ENCODE measurements around the gene ZC3H7B. TPM values are rescaled to one million over a fixed set of nuclear protein-coding genes. Genes with fewer than 3 reads are reported as not detected.
"Not testable (repeated sequence)": the region's sequence is repeated elsewhere in the genome, so short reads cannot be mapped to it uniquely, and the experiment has no call there.

Gene ZC3H7B
- total RNA-seq, 1 donor from 2014 or later, result 54.7 TPM

DNA sequence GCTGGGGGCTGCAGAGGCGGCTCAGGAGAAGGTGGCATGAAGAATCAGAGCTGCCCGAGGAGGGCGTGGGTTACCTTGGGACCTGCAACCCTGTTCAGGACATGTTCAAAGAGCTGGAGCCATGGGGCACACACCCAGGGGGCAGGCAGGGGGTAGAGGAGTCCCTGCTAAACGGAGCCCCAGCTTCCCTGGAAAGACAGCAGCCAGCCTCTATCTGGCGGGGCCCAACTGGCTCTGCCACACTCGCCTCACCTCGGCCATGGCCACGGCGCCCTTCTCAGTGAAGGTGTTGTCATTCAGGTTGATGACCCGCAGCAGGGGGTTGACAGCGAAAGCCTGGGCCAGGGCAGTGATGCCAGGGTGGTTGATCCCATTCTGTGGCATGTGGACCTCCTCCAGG is 43.6 kb upstream of the ZC3H7B start:
- TF ChIP-seq, protein P1, sequence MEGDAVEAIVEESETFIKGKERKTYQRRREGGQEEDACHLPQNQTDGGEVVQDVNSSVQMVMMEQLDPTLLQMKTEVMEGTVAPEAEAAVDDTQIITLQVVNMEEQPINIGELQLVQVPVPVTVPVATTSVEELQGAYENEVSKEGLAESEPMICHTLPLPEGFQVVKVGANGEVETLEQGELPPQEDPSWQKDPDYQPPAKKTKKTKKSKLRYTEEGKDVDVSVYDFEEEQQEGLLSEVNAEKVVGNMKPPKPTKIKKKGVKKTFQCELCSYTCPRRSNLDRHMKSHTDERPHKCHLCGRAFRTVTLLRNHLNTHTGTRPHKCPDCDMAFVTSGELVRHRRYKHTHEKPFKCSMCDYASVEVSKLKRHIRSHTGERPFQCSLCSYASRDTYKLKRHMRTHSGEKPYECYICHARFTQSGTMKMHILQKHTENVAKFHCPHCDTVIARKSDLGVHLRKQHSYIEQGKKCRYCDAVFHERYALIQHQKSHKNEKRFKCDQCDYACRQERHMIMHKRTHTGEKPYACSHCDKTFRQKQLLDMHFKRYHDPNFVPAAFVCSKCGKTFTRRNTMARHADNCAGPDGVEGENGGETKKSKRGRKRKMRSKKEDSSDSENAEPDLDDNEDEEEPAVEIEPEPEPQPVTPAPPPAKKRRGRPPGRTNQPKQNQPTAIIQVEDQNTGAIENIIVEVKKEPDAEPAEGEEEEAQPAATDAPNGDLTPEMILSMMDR (IDR thresholded peaks at IDR 0.05), result no peak
- Mint-ChIP-seq H3K9me3 (ENCODE audit: low read depth) (no peaks in the 10 kb centered on the region), H3K4me1 (ENCODE audit: low read depth) (peaks cover 15% of the 10 kb centered on the region), H3K4me3 (ENCODE audit: unreplicated experiment) (no peak overlapping the region), H3K36me3 (ENCODE audit: low read depth) (peaks cover 21% of the 10 kb centered on the region), H3K27me3 (ENCODE audit: low read depth) (no peaks in the 10 kb centered on the region), H3K27ac (ENCODE audit: unreplicated experiment) (no peak overlapping the region)
- DNase-seq (ENCODE audit: low spot score), result no peak

- not testable (repeated sequence) for H3K9me3 Mint-ChIP-seq (ENCODE audit: low read depth); H3K27ac Mint-ChIP-seq (ENCODE audit: unreplicated experiment); H3K4me3 Mint-ChIP-seq (ENCODE audit: unreplicated experiment); DNase-seq (ENCODE audit: low spot score); H3K27me3 Mint-ChIP-seq (ENCODE audit: low read depth)
- Mint-ChIP-seq H3K36me3 (ENCODE audit: low read depth) (peaks cover 24% of the 10 kb centered on the region), H3K4me1 (ENCODE audit: low read depth) (peaks cover 15% of the 10 kb centered on the region)
Measured at GRCh38 chr22:41259756-41260155, 41.6 kb upstream of the ZC3H7B start.

DNA sequence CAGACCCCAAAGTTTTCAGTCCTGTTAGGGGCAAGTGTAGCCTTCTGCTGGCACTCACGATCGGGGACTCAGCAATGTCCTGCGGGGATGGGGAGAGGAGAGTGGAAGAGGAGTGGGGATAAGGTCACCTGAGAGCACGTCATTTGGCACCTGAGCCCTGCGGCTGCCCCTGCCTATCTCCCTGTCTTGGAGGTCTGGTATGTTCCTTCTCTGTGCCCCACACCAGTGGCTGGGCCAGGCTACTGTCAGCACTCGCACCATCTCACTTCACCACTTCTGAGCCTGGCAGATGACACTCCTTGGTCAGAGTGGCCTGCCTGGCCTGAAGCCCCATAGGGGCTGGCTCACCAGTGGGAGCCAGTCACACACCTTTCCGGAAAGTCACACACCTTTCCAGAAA is 40.5 kb upstream of the ZC3H7B start:
- Mint-ChIP-seq H3K4me3 (ENCODE audit: unreplicated experiment) (no peak overlapping the region), H3K9me3 (ENCODE audit: low read depth) (no peaks in the 10 kb centered on the region), H3K4me1 (ENCODE audit: low read depth) (peaks cover 15% of the 10 kb centered on the region), H3K36me3 (ENCODE audit: low read depth) (peaks cover 27% of the 10 kb centered on the region), H3K27ac (ENCODE audit: unreplicated experiment) (peak overlapping the region; percentile 36), H3K27me3 (ENCODE audit: low read depth) (no peaks in the 10 kb centered on the region)
- no peak for DNase-seq (ENCODE audit: low spot score)
- TF ChIP-seq, protein P1 (IDR thresholded peaks at IDR 0.05), result no peak

GRCh38 chr22:41261541-41262249 is 39.6 kb upstream of the ZC3H7B start:
- TF ChIP-seq, protein P1 (IDR thresholded peaks at IDR 0.05), result no peak
- Mint-ChIP-seq H3K27ac (ENCODE audit: unreplicated experiment) (no peak overlapping the region), H3K4me3 (ENCODE audit: unreplicated experiment) (no peak overlapping the region), H3K27me3 (ENCODE audit: low read depth) (no peaks in the 10 kb centered on the region), H3K4me1 (ENCODE audit: low read depth) (peaks cover 8% of the 10 kb centered on the region), H3K36me3 (ENCODE audit: low read depth) (peaks cover 29% of the 10 kb centered on the region), H3K9me3 (ENCODE audit: low read depth) (no peaks in the 10 kb centered on the region)
- DNase-seq (ENCODE audit: low spot score), result no peak

GRCh38 chr22:41262250-41262765 is 39.0 kb upstream of the ZC3H7B start:
- no peak for DNase-seq (ENCODE audit: low spot score)
- TF ChIP-seq, protein P1 (IDR thresholded peaks at IDR 0.05), result no peak
- no peaks in the 10 kb centered on the region for H3K9me3 Mint-ChIP-seq (ENCODE audit: low read depth)
- H3K36me3 Mint-ChIP-seq (ENCODE audit: low read depth), result peaks cover 29% of the 10 kb centered on the region
- no peaks in the 10 kb centered on the region for H3K27me3 Mint-ChIP-seq (ENCODE audit: low read depth)
- no peak overlapping the region for H3K4me3 Mint-ChIP-seq (ENCODE audit: unreplicated experiment)
- H3K4me1 Mint-ChIP-seq (ENCODE audit: low read depth), result peaks cover 2% of the 10 kb centered on the region
- no peak overlapping the region for H3K27ac Mint-ChIP-seq (ENCODE audit: unreplicated experiment)

GRCh38 chr22:41263704-41264103 is 37.6 kb upstream of the ZC3H7B start:
- TF ChIP-seq, protein P1 (IDR thresholded peaks at IDR 0.05), result no peak
- H3K4me3 Mint-ChIP-seq (ENCODE audit: unreplicated experiment), result no peak overlapping the region
- no peaks in the 10 kb centered on the region for H3K27me3 Mint-ChIP-seq (ENCODE audit: low read depth)
- DNase-seq (ENCODE audit: low spot score), result no peak
- H3K27ac Mint-ChIP-seq (ENCODE audit: unreplicated experiment), result no peak overlapping the region
- peaks cover 34% of the 10 kb centered on the region for H3K36me3 Mint-ChIP-seq (ENCODE audit: low read depth)
- no peaks in the 10 kb centered on the region for H3K9me3 Mint-ChIP-seq (ENCODE audit: low read depth)
- no peaks in the 10 kb centered on the region for H3K4me1 Mint-ChIP-seq (ENCODE audit: low read depth)
